AG20443 (cell line): ENCODE data around the gene PRSS21.

Experiments
- DNase-seq: peaks from one replicate; pipeline ENCODE4 v3.0.0; 2012; ENCODE audit warnings: low spot score, mixed read lengths

The PRSS21 gene

DNA sequence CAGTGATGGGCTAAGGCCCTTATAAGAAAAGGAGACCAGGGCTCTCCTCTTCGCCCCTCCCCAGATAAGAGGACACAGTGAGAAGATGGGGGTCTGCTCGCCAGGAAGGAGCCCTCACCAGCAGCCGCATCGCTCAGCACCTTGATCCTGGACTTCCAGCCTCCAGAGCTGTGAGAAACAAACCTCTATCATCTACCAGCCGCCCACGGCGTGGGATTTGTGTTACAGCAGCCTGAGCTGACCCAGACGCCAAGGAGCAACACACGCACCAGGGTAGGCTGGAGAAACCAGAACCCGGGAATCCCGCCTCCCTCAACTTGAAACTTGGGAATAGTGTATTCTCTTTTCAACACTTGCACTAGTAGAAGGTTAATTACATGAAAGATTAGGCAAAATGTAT is 8.9 kb downstream of the PRSS21 start:
- no peak for DNase-seq

DNA sequence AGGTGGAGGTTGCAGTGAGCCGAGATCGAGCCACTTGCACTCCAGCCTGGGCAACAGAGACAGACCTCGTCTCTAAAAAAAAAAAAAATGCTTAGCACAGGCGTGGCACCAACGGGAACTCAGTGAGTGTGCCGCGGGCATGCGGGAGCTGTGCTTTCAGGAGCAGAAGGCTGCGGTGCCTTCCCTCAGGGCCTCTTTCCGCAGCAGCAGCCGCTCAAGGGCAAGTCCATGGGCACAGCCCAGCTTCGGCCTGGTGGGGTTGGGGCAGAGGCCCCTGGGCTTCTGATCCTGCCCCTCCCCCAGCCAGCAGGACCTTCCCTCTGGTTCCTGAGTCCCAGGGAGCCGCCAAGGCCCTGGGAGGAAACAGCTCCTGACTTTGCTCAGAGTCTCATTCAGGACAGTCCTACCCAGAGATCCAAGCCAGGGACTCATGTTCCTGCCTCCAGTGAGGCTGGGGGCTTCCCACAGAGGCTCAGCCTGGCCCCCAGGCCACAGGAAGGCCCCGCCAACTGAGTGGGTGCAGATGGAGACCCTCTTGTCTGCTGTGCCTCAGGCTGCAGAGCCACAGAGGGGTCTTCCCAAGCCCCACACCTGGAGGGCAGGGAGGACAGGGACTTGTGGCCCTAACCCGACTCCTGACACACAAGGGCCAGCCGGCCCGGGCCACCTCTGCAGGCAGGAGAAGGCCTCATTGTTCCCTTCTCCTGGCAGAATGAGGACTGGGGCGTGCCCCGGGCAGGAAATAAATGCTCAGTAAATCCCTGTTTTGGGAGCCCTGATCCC is 9.7 kb downstream of the PRSS21 start:
- DNase-seq: no peak

DNA sequence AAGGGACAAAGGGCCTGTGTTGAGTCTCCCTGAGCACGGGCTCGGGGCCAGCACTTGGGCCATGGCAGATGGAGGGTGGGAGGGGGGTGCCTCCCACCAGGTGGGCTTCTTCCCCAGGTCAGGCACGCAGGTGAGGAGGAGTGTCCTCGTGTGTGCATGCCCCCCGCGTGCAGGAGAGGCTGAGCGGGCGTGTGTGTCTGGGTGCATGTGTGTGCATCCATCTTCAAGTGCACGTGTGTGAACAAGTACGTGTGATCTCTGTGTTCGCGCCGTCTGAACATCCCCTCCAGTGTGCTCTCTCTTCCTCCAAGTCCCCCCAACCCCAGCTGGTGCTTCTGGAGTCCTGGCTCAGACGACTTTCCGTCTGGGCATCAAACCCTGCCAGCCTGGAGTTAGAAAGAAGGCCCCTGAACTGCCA is 10.3 kb downstream of the PRSS21 start:
- no peak for DNase-seq

DNA sequence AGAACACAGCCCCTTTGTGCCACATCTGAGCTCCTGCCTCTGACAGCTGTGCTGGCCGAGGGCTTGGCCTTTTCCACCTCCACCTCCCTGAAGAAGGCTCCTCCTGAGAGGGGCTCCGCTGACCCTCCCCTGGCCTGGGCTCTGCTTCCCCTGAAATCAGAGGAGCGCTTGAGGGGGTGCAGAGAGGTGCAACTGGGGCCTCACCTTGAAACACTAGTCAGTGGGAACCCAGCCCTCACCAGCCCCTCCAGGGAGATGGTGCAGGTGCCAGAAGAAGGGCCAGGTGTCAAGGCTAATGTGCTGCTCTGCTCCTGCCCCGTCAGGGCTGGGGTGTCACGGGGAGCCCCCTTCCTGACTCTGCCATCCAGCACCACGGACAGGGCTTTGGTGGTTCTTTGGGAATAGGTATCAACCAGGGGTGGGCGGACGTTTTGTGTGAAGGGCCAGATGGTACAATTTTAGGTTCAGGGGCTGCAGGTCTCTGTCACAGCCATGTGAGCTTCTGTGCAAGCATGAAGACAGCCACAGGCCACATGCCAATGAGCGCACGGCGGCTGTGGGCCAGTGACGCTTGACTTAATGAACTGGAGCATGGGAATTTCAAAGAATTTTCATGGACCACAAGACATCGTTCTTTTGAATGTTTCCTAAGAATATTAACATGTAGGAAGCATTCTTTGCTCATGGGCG is 10.9 kb downstream of the PRSS21 start:
- DNase-seq: no peak

DNA sequence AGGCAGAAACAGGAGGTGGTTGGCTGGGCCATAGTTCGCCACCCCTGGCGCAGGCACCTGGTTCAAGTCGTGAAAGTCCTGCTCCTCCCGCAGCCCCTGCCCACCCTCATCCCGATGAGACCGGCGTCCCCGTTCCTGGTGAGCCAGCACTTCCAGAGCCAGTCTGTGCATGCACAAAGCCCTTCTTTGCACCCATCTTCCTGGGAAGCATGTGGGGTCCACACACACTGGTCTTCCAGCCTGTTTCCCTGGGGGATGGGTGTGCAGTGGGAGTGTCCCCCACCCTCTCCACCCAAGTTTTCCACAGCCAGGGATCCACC is 11.4 kb downstream of the PRSS21 start:
- no peak for DNase-seq

DNA sequence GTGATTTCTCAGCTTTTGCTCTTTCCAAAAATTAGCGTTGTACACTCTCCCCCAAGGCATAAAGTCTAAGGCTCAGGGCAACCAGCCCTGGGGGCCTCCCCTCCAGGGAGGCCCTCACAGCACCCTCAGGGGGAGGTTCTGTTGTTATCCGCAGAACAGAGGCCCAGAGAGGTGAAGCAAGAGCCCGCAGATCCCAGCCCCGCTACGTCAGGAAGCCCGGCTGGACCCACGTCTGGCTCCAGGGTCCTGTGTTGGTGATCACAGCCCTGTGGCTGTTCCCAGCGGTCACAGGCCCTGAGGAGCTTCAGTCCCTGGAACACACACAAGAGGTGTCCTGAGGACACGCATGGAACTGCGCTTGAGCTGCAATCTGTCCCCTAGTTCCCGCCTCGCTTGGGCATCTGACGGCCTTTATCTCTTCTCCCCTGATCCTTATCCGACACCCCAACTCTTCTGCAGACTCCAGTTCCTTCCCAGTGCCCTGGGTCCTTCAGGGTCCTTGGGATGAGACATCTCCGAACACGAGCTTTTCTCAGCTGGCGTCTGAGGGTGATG is 11.9 kb downstream of the PRSS21 start:
- DNase-seq: no peak

DNA sequence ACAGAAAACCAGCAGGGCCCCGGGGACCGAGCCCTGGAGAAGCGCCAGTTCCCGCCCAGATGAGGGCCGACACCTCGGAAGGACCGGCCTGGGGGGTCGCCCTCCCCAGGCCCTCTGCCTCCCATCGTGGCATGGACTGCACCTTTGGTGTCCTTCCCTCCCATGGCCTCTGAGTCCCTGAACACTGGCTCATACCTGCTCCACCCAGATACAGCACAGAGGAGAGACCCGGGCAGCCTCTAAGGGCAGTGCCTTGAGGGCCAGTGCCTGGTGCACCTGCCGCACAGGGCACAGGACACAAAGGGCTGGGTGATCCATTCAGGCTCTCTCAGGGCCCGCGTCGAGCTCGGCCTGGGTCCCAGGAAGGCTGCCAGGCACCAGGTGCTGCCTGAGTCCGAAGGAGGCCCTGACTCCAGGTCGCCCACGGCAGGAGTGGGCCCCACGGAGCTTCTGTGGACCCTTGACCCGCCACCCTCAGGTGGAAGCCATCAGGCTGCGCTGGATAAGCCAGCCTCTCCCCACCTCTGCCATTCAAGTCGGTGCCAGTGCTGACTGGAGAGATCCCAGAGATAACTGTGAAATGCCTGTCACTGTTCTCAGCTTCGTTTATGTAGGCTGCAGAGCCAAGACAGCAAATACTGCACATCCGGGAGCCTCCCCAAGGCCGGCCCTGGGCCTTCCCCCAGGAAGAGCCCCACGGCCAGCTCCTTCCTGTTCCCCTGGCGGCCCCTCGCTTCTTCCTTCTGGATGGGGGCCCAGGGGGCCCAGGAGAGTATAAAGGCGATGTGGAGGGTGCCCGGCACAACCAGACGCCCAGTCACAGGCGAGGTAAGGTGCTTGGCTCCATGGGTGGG is 12.7 kb downstream of the PRSS21 start, which contains the start of gene ZG16B:
TSS of gene ZG16B (plus strand) at position 803 of the 854 bp plus-strand sequence. CDS start 139 bp downstream, outside the sequence.
- DNase-seq: no peak

DNA sequence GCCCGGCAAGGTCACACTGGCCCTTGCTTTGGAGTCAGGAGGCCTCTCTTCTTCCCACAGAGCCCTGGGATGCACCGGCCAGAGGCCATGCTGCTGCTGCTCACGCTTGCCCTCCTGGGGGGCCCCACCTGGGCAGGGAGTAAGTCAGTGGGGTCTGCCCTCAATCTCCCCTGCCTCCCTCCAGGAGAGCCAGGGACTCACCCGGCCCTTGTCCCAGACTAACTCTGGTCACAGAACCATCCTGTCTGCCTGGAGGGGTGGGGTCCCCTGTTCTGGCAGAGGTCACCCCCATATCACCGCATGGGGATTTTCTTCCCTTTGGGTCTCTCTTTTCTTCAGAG is 13.3 kb downstream of the PRSS21 start:
- no peak for DNase-seq

DNA sequence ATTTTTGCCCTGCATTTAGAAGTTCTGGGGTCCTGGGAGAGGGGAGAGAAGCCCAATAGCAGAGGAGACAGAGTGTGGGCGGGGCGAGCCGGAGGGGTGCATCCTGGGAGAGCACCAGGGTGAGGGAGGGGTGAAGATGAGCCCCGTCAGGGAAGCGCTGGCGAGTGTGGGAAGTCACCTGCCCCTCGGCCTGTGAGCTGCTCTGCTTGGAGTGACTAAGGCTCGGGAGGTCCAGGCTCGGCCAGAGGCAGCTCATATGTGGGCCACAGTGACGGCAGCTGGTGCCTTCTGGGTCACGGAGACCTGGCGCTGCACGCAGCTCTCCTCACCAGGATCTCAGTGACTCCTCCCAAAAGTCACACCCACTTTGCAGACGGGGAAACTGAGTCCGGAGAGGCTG is 14.2 kb downstream of the PRSS21 start:
- DNase-seq: no peak

DNA sequence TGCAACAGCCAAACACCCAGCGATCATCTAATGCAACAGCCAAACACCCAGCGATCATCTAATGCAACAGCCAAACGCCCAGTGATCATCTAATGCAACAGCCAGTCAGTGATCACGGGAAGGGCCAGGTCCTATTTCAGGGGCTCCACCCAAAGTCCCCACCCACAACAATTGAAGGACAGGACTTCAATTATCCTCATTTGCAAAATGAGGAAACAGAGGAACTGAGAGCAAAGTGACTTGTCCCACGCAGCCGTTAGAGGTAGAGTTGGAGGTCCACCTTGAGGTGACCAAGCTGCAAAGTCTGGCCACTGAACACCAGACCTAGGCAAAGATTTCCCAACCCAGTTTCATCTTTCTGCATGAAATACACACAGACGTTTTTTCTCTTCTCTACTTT is 16.7 kb downstream of the PRSS21 start:
- DNase-seq: no peak

DNA sequence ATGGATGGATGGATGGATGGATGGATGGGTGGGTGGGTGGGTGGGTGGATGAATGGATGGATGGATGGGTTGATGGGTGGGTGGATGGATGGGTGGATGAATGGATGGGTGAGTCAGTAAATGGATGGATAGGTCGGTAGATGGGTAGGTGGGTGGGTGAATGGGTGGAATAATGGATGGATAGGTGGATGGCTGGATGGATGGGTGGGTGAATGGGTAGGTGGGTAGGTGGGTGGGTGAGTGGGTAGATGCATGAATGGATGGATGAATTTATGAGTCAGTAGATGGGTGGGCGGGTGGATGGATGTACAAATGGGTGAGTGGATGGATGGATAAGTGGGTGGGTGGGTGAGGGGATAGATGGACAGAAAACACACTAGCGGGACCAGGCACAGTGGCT is 17.9 kb downstream of the PRSS21 start:
- no peak for DNase-seq

DNA sequence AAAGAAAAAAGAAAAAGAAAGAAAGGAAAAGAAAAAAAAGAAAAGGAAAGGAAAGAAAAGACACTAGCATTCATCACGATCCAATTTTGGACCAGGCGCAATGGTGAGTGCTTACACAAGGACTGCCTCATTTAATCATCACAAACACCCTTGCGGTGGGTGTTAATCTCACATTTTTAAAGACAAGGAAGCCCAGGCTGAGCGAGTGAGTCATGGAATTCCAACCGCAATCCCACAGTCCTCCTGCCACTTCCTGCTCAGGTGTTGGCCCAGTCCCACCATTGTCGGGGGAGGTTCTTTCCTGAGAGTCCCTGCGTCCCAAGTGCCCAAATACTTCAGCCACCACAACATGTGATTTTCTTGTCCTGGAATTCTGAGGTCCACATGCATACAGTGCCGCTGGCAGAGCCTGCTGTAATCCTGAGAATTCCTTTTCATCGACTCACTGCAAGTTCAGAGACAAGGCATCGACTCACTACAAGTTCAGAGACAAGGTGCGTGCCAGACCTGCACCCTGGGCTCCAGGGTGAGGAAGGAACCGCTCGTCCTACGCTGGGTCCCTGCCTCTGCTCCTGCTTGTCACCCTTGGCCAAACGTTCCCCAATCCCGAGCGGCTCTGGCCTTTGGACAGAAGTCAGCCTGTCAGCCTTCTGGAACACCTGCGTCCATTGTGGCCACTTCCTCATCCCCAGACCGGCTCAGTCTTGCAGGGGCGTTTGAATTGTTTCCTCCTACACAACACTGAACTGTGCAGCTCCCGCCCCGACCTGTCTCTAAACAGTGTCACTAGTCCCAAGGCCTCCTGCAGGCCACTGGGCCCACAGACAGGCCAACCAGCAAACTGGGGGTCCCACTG is 18.8 kb downstream of the PRSS21 start:
- DNase-seq: peak; percentile 94

DNA sequence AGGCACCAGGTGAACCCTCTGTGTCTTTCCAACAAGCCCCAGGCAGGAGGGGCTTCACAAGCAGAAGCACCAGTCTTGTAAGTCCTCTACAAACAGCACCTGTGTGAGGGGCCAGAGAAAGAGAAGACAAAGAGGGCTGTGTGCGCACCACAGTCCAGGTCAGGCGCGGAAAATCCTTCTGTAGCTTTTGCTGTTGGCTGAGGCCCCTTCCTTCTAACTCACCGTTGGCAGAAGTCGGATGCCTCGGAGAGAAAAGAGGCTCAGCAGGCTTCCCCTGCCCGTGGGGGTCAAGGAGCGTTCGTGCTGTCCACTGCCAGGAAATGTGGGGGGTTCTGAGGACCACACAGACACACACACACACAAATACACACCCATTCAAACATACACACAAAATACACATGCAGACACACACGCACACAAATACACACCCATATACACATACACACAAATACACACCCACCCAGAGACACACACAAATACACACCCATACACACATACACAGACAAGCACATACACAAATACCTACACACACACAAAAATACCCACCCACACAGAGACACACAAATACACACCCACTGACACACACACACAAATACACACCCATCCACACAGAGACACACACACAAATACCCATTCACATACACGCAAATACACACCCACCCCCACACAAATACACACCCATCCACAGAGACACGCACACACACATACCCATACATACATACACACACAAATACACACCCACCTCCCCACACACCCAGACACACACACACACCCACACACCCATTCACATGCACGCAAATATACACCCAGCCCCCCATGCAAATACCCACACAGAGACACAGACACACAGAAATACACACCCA is 19.8 kb downstream of the PRSS21 start:
- DNase-seq: no peak

DNA sequence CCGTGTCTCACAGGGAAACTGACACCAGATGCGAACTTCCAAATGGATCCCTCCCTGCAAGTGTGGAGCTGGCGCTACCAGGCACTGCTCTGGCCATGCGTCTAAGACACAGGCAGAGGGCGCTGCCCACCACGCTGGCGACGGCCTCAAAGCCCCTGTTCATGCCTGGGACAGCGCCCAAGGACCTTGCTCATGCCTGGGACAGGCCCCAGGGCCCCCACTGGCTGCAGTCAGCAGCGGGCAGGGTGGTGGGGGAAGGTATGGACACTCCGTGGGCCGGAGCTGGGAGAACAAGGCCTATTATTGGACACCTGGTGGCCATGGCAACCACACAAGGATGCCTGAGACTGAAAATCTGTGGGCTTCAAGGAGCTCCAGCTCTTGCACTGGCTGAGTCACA is 21.9 kb downstream of the PRSS21 start:
- peak; percentile 89 for DNase-seq

DNA sequence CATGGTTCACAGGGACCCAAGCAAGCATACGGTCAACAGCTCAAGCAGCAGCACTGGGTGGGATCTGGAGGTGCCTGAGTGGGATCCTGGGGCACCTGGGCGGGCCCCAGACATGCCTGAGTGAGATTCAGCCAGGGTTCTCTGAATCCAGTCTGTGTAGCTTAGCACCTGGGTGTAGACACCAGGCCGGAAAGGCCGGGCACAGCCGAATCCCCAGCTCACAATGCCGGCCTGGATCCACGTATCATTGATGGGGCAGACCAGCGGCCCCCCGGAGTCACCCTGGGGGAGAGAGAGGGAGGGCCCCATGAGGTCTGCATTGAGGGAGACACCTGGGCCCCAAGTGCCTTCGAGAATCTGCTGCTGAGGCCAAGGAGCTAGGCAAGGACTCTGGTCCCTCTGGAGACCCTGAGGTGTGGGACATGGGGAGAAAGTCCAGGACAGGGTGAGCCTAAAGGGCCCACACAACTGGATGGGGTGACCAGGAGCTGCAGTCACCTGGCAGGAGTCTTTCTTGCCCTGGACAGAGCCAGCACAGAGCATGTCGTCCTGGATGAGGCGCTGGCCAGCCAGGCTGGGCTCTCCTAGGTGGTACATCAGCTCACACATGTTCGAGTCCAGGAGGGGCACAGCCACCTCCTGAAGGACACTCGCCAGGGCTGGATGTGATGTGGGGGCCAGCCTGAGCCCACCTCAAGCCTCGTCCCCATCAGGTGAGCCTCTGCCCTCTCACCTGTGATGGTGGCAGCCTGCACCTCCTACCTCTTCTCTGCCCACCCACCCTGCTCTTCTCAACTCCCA is 22.8 kb downstream of the PRSS21 start:
- no peak for DNase-seq

DNA sequence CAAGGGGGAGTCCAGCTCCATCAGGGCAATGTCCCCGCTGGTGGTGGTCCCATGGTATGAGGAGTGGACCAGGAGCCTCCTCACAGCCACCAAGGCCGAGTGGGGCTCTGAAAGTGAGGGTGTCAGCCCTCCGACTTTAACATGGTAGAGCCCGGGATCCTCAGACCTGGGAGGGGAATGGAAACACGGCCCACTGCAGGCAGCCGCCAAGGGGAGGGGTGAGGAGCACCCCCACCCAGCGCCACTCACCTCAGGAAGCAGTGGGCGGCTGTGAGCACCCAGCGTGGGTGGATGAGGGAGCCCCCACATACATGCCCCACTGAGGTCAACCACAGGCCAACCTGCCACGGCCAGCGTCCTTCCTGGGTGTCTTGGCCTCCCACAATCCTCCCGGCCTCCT is 23.9 kb downstream of the PRSS21 start:
- no peak for DNase-seq

DNA sequence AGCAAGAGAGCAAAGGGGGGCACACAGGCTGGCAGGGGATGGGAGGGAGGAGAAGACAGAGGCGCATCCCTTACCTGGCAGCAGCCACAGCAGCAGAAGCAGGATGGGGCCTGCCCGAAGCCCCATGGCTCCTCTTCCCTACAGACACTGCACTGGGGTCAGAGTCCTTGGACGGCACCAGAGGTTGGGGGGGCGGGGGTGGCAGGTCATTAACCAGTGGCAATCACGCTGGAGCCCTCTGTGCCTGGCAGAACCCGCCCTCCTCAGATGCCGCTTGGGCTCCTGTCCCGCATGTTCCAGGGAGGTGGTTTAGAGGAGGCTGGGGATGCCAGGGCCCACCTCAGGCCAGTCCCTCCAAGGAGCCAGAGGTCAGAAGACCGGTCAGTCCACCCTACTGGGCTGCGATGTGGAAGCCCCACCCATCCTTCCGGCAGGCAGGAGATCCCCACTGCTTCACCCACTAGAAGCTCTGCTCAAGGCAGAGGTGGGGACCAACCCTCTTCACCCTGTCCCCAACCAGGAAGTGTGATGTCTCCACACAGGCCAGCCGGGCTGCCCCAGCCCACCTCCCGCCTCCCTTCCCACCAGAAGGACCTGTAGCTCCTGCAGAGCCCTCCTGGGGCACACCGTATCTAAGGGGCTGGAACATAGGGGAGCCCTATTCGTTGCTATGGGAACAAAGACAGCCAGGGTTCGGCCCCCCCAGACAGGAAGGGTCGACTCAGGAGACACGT is 24.7 kb downstream of the PRSS21 start:
- no peak for DNase-seq

DNA sequence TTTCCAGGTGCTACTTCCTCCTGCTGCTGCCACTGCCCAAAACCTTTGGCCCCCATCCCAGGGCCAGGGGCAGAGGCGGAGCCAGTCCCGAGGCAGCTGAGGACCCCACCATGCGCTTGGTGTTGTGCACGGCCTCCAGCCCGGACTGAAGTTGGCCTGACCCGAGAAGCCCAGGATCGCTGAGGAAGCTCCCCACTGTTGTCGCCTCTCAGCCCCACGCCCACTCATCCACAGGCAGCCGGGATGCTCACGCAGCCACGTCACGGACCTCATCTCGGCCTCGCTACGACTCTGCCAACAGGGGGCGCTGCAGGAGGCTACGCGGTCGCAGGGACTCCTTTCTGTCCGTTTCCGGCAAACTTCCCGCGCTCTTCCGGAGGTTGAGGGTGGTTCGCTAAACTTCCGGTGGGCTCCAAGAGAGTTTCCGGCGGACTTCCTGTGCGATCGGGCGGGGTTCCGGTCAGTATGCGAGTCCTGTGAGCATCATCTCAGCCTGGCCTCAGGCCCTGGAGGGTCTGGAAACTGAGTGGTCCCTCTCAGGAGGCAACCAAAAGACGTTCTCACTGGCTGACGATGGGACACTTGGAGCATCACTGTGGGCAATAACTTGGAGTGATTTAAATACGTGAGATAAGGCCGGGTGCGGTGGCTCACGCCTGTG is 25.4 kb downstream of the PRSS21 start:
- peak; percentile 53 for DNase-seq

DNA sequence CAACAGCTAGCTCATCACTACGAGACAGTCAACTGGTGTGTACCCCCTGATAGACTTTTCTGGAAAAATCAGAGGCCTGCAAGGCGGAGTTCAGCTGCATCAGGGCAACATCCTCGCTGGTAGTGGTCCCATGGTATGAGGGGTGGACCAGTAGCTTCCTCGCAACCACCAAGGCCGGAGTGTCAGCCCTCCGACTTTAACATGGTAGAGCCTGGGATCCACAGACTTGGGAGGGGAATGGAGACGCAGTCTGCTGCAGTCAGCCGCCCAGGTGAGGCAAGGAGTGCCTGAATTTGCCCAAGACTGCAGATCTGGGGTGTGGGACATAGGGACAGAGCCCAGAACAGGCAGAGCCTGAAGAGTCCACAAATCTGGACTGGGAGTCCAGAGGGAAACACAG is 26.5 kb downstream of the PRSS21 start:
- DNase-seq: no peak
